Measurements from ENCODE around the gene UNC5CL. TPM values are rescaled to one million over a fixed set of nuclear protein-coding genes. Genes with fewer than 3 reads are reported as not detected.

The UNC5CL gene
- total and polyA plus RNA-seq, 2 of the 8 experiments (the other 6 are each of a cell fraction or from before 2014, with no cell fraction given): 1.3 to 1.7 TPM

GRCh38 chr6:41049521-41049920 lies 10.5 kb upstream of the UNC5CL start:
- H2BK12ac ChIP-seq (ENCODE audit: low read depth, low read length): no peak overlapping the region
- no peak overlapping the region for H4K5ac ChIP-seq (ENCODE audit: insufficient read length, low read depth, low read length)
- H2AK5ac ChIP-seq (ENCODE audit: low read depth, low read length): no peak overlapping the region
- no peak overlapping the region for H2BK15ac ChIP-seq (ENCODE audit: low read length)
- no peaks in the 10 kb centered on the region for H4K20me1 ChIP-seq (replicated peaks in 1 of 2; ENCODE audit: control insufficient read depth in 1 of 2, insufficient read depth in 2 of 2, low read length in 2 of 2)
- no peak overlapping the region for H3K4ac ChIP-seq (replicated peaks; ENCODE audit: insufficient read length, low read depth, low read length)
- H3K27ac ChIP-seq (ENCODE audit: low read depth, low read length): no peak overlapping the region
- no peak overlapping the region for H3K4me3 ChIP-seq (ENCODE audit: extremely low read depth in 1 of 4, insufficient read depth in 2 of 4, low read depth in 3 of 4, low read length in 4 of 4)
- no peaks in the 10 kb centered on the region for H3K27me3 ChIP-seq (replicated peaks in 1 of 4; ENCODE audit: control insufficient read depth in 3 of 4, extremely low read depth in 1 of 4, insufficient read depth in 3 of 4, low read length in 3 of 4)
- H3K23ac ChIP-seq (ENCODE audit: insufficient read length): no peak overlapping the region
- H4K91ac ChIP-seq (replicated peaks; ENCODE audit: insufficient read length, low read length): no peak overlapping the region
- WGBS, 2 experiments (ENCODE audit: extremely low coverage in 1 of 2, insufficient coverage in 1 of 2, insufficient read length in 1 of 2, insufficient replicate concordance in 2 of 2, low coverage in 1 of 2, low lambda C conversion rate in 2 of 2, missing lambda C conversion rate in 1 of 2): 75% methylated on average over 1 of the region's 1 CpG; no CpG with 5 or more reads in 1 of the 2 experiments
- H2BK20ac ChIP-seq (ENCODE audit: low read length): no peak overlapping the region
- no peak overlapping the region for H3K4me2 ChIP-seq (ENCODE audit: insufficient read depth in 1 of 2, low read depth in 2 of 2, low read length in 2 of 2)
- no peak overlapping the region for H3K56ac ChIP-seq (replicated peaks; ENCODE audit: insufficient read length, low read depth, low read length)
- peaks cover 0 to 5% (median 0%) of the 10 kb centered on the region in 4 experiments; a peak in 2 of 7 replicates for H3K4me1 ChIP-seq (replicated peaks in 1 of 4; ENCODE audit: control insufficient read depth in 3 of 4, insufficient read depth in 4 of 4, low read length in 3 of 4)
- H2BK5ac ChIP-seq (ENCODE audit: low read depth, low read length): no peak overlapping the region
- H3K79me1 ChIP-seq (ENCODE audit: low read depth, low read length): no peaks in the 10 kb centered on the region
- H2BK120ac ChIP-seq (replicated peaks; ENCODE audit: low read depth, low read length): no peak overlapping the region
- no peak overlapping the region for H3K18ac ChIP-seq (ENCODE audit: extremely low read depth, low read length)
- no peak overlapping the region for H4K8ac ChIP-seq (ENCODE audit: extremely low read depth, insufficient read depth, low read length)
- H3K79me2 ChIP-seq (ENCODE audit: control insufficient read depth in 1 of 2, insufficient read depth in 2 of 2, low read length in 2 of 2): no peaks in the 10 kb centered on the region
- no peaks in the 10 kb centered on the region for H3K23me2 ChIP-seq (ENCODE audit: low read depth, low read length)
- DNase-seq (ENCODE audit: low read depth in 1 of 2, low spot score in 2 of 2): peak in 1 of 2 experiments; percentile 32
- no peak overlapping the region for H2AFZ ChIP-seq (ENCODE audit: low read length)
- no peaks in the 10 kb centered on the region for H3K9me3 ChIP-seq (ENCODE audit: insufficient read depth in 2 of 2, low read depth in 1 of 2, low read length in 1 of 2)
- no peak for FAIRE-seq
- H3K14ac ChIP-seq (ENCODE audit: insufficient read length): no peak overlapping the region
- ChIA-PET POLR2A (ENCODE audit: partially characterized antibody) (interaction anchor here (1.8 kb wide), 1 partner anchor 11 kb away, joined by 4 read pairs; the partner anchor contains the start of gene UNC5CL), CTCF (ENCODE audit: partially characterized antibody) (interaction anchor here (0.5 to 2.6 kb wide), 5 partner anchors 9 to 1730 kb away, joined by 3 to 18 read pairs (median 6); partner anchors contain the start of gene UNC5CL)
- H3K36me3 ChIP-seq (ENCODE audit: control insufficient read depth in 2 of 4, insufficient read depth in 4 of 4, low read length in 3 of 4): no peaks in the 10 kb centered on the region
- H3K9ac ChIP-seq (replicated peaks in 1 of 4; ENCODE audit: extremely low read depth in 1 of 4, low read depth in 3 of 4, low read length in 3 of 4): no peak overlapping the region
- no peak for TF ChIP-seq TCF12 (IDR thresholded peaks at IDR 0.05; ENCODE audit: low read depth, low read length)
- TF ChIP-seq POLR2AphosphoS5 (IDR thresholded peaks at IDR 0.05; ENCODE audit: low read depth, low read length): no peak
- no peak for TF ChIP-seq CTBP2 (IDR thresholded peaks at IDR 0.05; ENCODE audit: borderline replicate concordance, insufficient read depth, insufficient read length, low read length)
- TF ChIP-seq CBX8 (IDR thresholded peaks at IDR 0.05; ENCODE audit: borderline replicate concordance, low read depth, low read length): no peak
- no peak for TF ChIP-seq SP4 (IDR thresholded peaks at IDR 0.05; ENCODE audit: low read length)
- TF ChIP-seq EZH2 (IDR thresholded peaks at IDR 0.05; ENCODE audit: low read depth, low read length, severe bottlenecking): no peak
- no peak for TF ChIP-seq EP300 (IDR thresholded peaks at IDR 0.05; ENCODE audit: borderline replicate concordance in 1 of 2, low read depth in 2 of 2, low read length in 2 of 2)
- no peak for TF ChIP-seq RBBP5 (IDR thresholded peaks at IDR 0.05; ENCODE audit: borderline replicate concordance, low read depth, low read length)
- TF ChIP-seq GTF2F1 (IDR thresholded peaks at IDR 0.05; ENCODE audit: borderline replicate concordance, low read depth, low read length): no peak
- TF ChIP-seq ATF2 (IDR thresholded peaks at IDR 0.05; ENCODE audit: low read length): no peak
- no peak for TF ChIP-seq BCL11A (IDR thresholded peaks at IDR 0.05; ENCODE audit: low read depth in 2 of 2, low read length in 2 of 2)
- TF ChIP-seq TAF1 (IDR thresholded peaks at IDR 0.05; ENCODE audit: low read depth, low read length): no peak

Data from H1 (cell line).